ENCODE results near the gene HERPUD2.

DNA sequence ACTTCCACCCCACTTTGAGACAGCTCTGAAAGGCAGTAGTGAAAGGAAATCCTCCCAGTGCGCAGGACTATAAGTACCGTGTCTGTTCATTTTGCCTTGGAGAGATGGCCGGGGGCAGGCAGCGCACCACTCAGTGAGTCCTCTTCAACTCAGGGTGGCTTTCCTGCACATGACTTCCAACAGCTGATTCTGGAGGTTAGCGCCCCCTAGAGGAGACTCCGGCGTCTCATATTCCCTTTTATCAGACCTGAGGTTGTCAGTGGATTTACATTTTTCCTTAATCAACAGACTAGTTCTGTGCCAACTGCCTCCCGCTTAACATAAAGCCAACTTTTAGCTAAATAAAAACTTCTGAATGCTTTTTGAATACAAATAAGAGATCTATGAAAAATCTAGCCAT lies 101.0 kb downstream of the HERPUD2 start:
- TF ChIP-seq POLR2A (IDR thresholded peaks at IDR 0.05) (no peak), CTCF (IDR thresholded peaks at IDR 0.05) (peak in 3 of 12 donors; percentile 20 to 35 (median 26))

Data from heart left ventricle (tissue), 13 donors.